MM.1S (cell line): ENCODE results near the gene NASP.

Experiments
- DNase-seq: peaks from one replicate; pipeline ENCODE4 v3.0.0-alpha.2; 2015
- H2AFZ ChIP-seq: fragments of 300-600 bp; sonication (generic); 2 replicates; pipeline ENCODE4 v1.6.0; 2016; ENCODE audit warnings: antibody characterized with exemption, low read length
- H3F3A ChIP-seq: fragments of 300-600 bp; sonication (generic); 2 replicates; pipeline ENCODE4 v1.6.1; 2016; ENCODE audit warnings: mild to moderate bottlenecking, antibody characterized with exemption, low read length, moderate library complexity, mixed read lengths; ENCODE audit not compliant: insufficient read depth
- H3K27ac ChIP-seq: fragments of 300-600 bp; sonication (generic); 2 replicates; pipeline ENCODE4 v1.5.1; 2016; ENCODE audit warnings: mild to moderate bottlenecking, low read length
- H3K27me3 ChIP-seq: fragments of 300-600 bp; sonication (generic); replicated peaks from 2 replicates; pipeline ENCODE4 v1.6.0; 2016; ENCODE audit warnings: low read length; ENCODE audit not compliant: insufficient read depth
- H3K36me3 ChIP-seq: fragments of 300-600 bp; sonication (generic); replicated peaks from 2 replicates; pipeline ENCODE4 v1.6.1; 2016; ENCODE audit warnings: mild to moderate bottlenecking, low read length, mixed read lengths; ENCODE audit not compliant: insufficient read depth
- H3K4me1 ChIP-seq: fragments of 300-600 bp; sonication (generic); 2 replicates; pipeline ENCODE4 v1.6.1; 2016; ENCODE audit warnings: low read length, mixed read lengths
- H3K4me2 ChIP-seq: fragments of 300-600 bp; sonication (generic); 2 replicates; pipeline ENCODE4 v1.6.0; 2016; ENCODE audit warnings: low read depth, low read length
- H3K4me3 ChIP-seq: fragments of 300-600 bp; sonication (generic); 2 replicates; pipeline ENCODE4 v1.5.1; 2016; ENCODE audit warnings: low read length, mixed read lengths
- H3K79me2 ChIP-seq: fragments of 300-600 bp; sonication (generic); 2 replicates; pipeline ENCODE4 v1.6.1; 2016; ENCODE audit warnings: mixed run types, low read length, mixed read lengths
- H3K9ac ChIP-seq: fragments of 300-600 bp; sonication (generic); 2 replicates; pipeline ENCODE4 v1.6.1; 2016; ENCODE audit warnings: low read length, mixed read lengths
- H3K9me2 ChIP-seq: fragments of 300-600 bp; sonication (generic); replicated peaks from 2 replicates; pipeline ENCODE4 v1.6.1; 2016; ENCODE audit warnings: mild to moderate bottlenecking, low read length, mixed read lengths; ENCODE audit not compliant: insufficient read depth
- H3K9me3 ChIP-seq: fragments of 300-600 bp; sonication (generic); replicated peaks from 2 replicates; pipeline ENCODE4 v1.6.1; 2016; ENCODE audit warnings: mild to moderate bottlenecking, low read length, mixed read lengths; ENCODE audit not compliant: insufficient read depth
- H4K20me1 ChIP-seq: fragments of 300-600 bp; sonication (generic); 2 replicates; pipeline ENCODE4 v1.6.1; 2016; ENCODE audit warnings: mild to moderate bottlenecking, low read length, moderate library complexity, mixed read lengths; ENCODE audit not compliant: insufficient read depth
- CTCF ChIP-seq: fragments of 300-600 bp; sonication (generic); IDR thresholded peaks from 2 replicates; pipeline ENCODE4 v1.5.1; 2016; ENCODE audit warnings: antibody characterized with exemption, low read length, mixed read lengths
- EZH2 ChIP-seq: fragments of 300-600 bp; sonication (generic); optimal IDR thresholded peaks from 2 replicates; pipeline ENCODE3; 2017; ENCODE audit warnings: low read depth, mild to moderate bottlenecking, antibody characterized with exemption, low read length, mixed read lengths
- EZH2phosphoT487 ChIP-seq: fragments of 300-600 bp; sonication (generic); IDR thresholded peaks from 2 replicates; pipeline ENCODE4 v1.6.1; 2018; ENCODE audit warnings: antibody characterized with exemption, low read length

Gene NASP

DNA sequence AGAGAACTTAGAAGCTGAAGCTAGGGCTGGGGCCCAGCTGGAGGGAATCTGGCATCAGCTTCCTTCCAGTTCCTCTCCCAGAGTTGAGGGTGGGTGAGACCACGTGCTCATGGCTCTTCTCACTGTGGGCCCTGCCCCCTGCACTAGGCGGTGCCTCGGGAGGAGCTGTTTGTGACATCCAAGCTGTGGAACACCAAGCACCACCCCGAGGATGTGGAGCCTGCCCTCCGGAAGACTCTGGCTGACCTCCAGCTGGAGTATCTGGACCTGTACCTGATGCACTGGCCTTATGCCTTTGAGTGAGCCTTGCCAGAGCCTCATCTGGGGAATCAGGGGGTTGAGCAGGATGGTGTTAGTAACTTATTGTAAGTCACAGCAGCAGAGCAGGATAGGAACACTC, 17.1 kb upstream of the NASP start:
- H3K4me2 ChIP-seq = no peak overlapping the region
- no peaks in the 10 kb centered on the region for H3K4me1 ChIP-seq
- no peaks in the 10 kb centered on the region for H3K9me3 ChIP-seq
- no peaks in the 10 kb centered on the region; the same call in 1 of the 2 replicates for H3K36me3 ChIP-seq
- TF ChIP-seq EZH2 = no peak
- no peak for TF ChIP-seq EZH2phosphoT487
- no peak for TF ChIP-seq CTCF
- no peak overlapping the region for H3K27ac ChIP-seq
- no peak for DNase-seq
- peaks cover 18% of the 10 kb centered on the region for H3K79me2 ChIP-seq
- peaks cover 9% of the 10 kb centered on the region for H3F3A ChIP-seq
- H3K9me2 ChIP-seq = no peaks in the 10 kb centered on the region
- H3K27me3 ChIP-seq = no peaks in the 10 kb centered on the region
- H3K9ac ChIP-seq = no peak overlapping the region
- no peaks in the 10 kb centered on the region for H4K20me1 ChIP-seq
- no peak overlapping the region for H2AFZ ChIP-seq
- no peak overlapping the region for H3K4me3 ChIP-seq

DNA sequence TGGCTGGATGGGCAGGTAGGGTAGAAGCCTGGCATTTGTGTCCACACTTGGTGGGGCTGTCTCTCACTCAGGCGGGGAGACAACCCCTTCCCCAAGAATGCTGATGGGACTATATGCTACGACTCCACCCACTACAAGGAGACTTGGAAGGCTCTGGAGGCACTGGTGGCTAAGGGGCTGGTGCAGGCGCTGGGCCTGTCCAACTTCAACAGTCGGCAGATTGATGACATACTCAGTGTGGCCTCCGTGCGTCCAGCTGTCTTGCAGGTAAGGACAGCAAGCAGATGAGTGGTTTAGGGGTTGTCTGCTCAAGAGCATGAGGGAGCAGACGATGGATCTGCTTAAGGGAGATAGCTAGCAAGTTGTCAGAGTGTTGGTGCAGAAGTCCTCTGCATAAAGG, 15.9 kb upstream of the NASP start:
- H3K9me3 ChIP-seq = no peaks in the 10 kb centered on the region
- H3K9ac ChIP-seq = no peak overlapping the region
- H3K9me2 ChIP-seq = no peaks in the 10 kb centered on the region
- no peak overlapping the region for H3K27ac ChIP-seq
- H3K4me1 ChIP-seq = no peaks in the 10 kb centered on the region
- H2AFZ ChIP-seq = no peak overlapping the region
- no peak overlapping the region for H3K4me3 ChIP-seq
- H4K20me1 ChIP-seq = no peaks in the 10 kb centered on the region
- TF ChIP-seq EZH2phosphoT487 (no peak), CTCF (no peak), EZH2 (no peak)
- H3K36me3 ChIP-seq = no peaks in the 10 kb centered on the region
- H3K4me2 ChIP-seq = no peak overlapping the region
- H3K27me3 ChIP-seq = no peaks in the 10 kb centered on the region
- H3K79me2 ChIP-seq = peaks cover 13% of the 10 kb centered on the region
- no peak for DNase-seq
- H3F3A ChIP-seq = peaks cover 9% of the 10 kb centered on the region

DNA sequence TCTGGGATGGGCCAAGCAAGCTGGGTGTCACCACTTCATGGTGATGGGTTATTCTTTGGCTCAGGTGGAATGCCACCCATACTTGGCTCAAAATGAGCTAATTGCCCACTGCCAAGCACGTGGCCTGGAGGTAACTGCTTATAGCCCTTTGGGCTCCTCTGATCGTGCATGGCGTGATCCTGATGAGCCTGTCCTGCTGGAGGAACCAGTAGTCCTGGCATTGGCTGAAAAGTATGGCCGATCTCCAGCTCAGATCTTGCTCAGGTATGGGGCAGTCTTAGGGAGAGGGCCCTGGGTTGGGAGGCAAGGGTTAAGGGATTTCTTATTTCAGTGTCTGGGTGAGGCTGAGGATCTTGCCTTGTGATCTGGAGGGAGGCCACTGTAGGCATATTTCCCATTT, 15.4 kb upstream of the NASP start:
- DNase-seq = no peak
- peaks cover 13% of the 10 kb centered on the region for H3K79me2 ChIP-seq
- no peak for TF ChIP-seq EZH2phosphoT487
- no peak for TF ChIP-seq CTCF
- TF ChIP-seq EZH2 = no peak
- no peak overlapping the region for H3K4me3 ChIP-seq
- H2AFZ ChIP-seq = no peak overlapping the region
- no peaks in the 10 kb centered on the region for H3K9me2 ChIP-seq
- H3K9me3 ChIP-seq = no peaks in the 10 kb centered on the region
- no peaks in the 10 kb centered on the region for H3K27me3 ChIP-seq
- no peak overlapping the region for H3K27ac ChIP-seq
- H3K4me1 ChIP-seq = no peaks in the 10 kb centered on the region
- no peak overlapping the region for H3K4me2 ChIP-seq
- no peak overlapping the region for H3K9ac ChIP-seq
- H3K36me3 ChIP-seq = no peaks in the 10 kb centered on the region
- H4K20me1 ChIP-seq = no peaks in the 10 kb centered on the region
- peaks cover 9% of the 10 kb centered on the region for H3F3A ChIP-seq
